GM10266 (cell line): ENCODE data around the gene WNT7A.

ENCODE experiments used
- DNase-seq: peaks from one replicate; pipeline ENCODE4 v3.0.0; 2012; ENCODE audit errors: extremely low spot score
- CTCF ChIP-seq: IDR thresholded peaks from 2 replicates; pipeline ENCODE4 v1.5.1; 2012; ENCODE audit warnings: mild to moderate bottlenecking, low read depth; ENCODE audit not compliant: control insufficient read depth, insufficient read depth; ENCODE audit errors: missing control alignments

Gene WNT7A

GRCh38 chr3:13854492-13854891 is 25.4 kb downstream of the WNT7A start:
- TF ChIP-seq CTCF: no peak
- DNase-seq: no peak

- TF ChIP-seq CTCF: no peak
- DNase-seq: no peak
These were observed 25.9 kb downstream of the WNT7A start for GRCh38 chr3:13853978-13854296.

- no peak for DNase-seq
- TF ChIP-seq CTCF: no peak
These were observed 26.5 kb downstream of the WNT7A start for GRCh38 chr3:13853256-13853977.

GRCh38 chr3:13852638-13853009 is 27.2 kb downstream of the WNT7A start:
- DNase-seq: no peak
- TF ChIP-seq CTCF: no peak

GRCh38 chr3:13851997-13852637 is 27.8 kb downstream of the WNT7A start:
- no peak for DNase-seq
- TF ChIP-seq CTCF: no peak

- DNase-seq: no peak
- TF ChIP-seq CTCF: no peak
These were observed 28.6 kb downstream of the WNT7A start for GRCh38 chr3:13851091-13851849.
